BE2C (cell line): ENCODE data around the gene PROSER1. TPM values are rescaled to one million over a fixed set of nuclear protein-coding genes. Genes with fewer than 3 reads are reported as not detected.
A peak's percentile ranks its signal among the peaks of the same experiment; 100 is the strongest.
"Not testable (repeated sequence)": the region's sequence is repeated elsewhere in the genome, so short reads cannot be mapped to it uniquely, and the experiment has no call there.

Experiments
- DNase-seq: peaks from one replicate; pipeline ENCODE4 v3.0.0-alpha.2; 2020
- H3K27me3 ChIP-seq: fragments of 250-450 bp; sonication (Bioruptor Pico); 2 replicates; pipeline ENCODE4 v1.5.1; 2020; ENCODE audit warnings: mild to moderate bottlenecking
- H3K36me3 ChIP-seq: fragments of 250-450 bp; sonication (Bioruptor Pico); 2 replicates; pipeline ENCODE4 v1.5.1; 2020; ENCODE audit warnings: mild to moderate bottlenecking
- H3K4me1 ChIP-seq: fragments of 250-450 bp; sonication (Bioruptor Pico); 2 replicates; pipeline ENCODE4 v1.5.1; 2020
- H3K4me3 ChIP-seq: 2 replicates; pipeline ENCODE4 v1.5.1; 2011; ENCODE audit warnings: low read depth, low read length
- H3K9me3 ChIP-seq: fragments of 250-450 bp; sonication (Bioruptor Pico); 2 replicates; pipeline ENCODE4 v1.5.1; 2020
- CTCF ChIP-seq: IDR thresholded peaks from 2 replicates; pipeline ENCODE4 v1.5.1; 2012; ENCODE audit warnings: mild to moderate bottlenecking, low read depth, low read length
- polyA plus RNA-seq: library from polyadenylated mRNA; unstranded; fragments of >200 nt; gene quantifications from one replicate; pipeline ENCODE4 v1.2.1, GENCODE V29; 2012; ENCODE audit warnings: low read depth, missing spikeins; ENCODE audit not compliant: insufficient read length, insufficient read depth

The PROSER1 gene
- polyA plus RNA-seq: 36.2 TPM

- TF ChIP-seq CTCF: no peak
- Histone ChIP-seq H3K27me3 (no peaks in the 10 kb centered on the region), H3K9me3 (no peaks in the 10 kb centered on the region), H3K4me3 (peak within 1 kb of the TSS; percentile 97), H3K4me1 (no peaks in the 10 kb centered on the region), H3K36me3 (no peaks in the 10 kb centered on the region; the same call in 1 of the 2 replicates)
- peak; percentile 82 for DNase-seq
These were observed at the start of gene PROSER1, which contains the start of gene NHLRC3 for GRCh38 chr13:39037880-39038568. Gene PROSER1 (minus strand): TSS chr13:39038089. CDS start chr13:39037242, 847 bp downstream. Gene NHLRC3 (plus strand): TSS chr13:39038456. CDS start chr13:39038640, 184 bp downstream.

GRCh38 chr13:39086251-39086945 is 48.5 kb upstream of the PROSER1 start:
- H3K36me3 ChIP-seq, H3K9me3 ChIP-seq, H3K4me1 ChIP-seq, DNase-seq, H3K27me3 ChIP-seq, H3K4me3 ChIP-seq: not testable (repeated sequence)

- Histone ChIP-seq H3K9me3 (no peaks in the 10 kb centered on the region), H3K27me3 (peaks cover 6% of the 10 kb centered on the region), H3K4me3 (no peak overlapping the region), H3K36me3 (no peaks in the 10 kb centered on the region), H3K4me1 (no peaks in the 10 kb centered on the region)
- no peak for TF ChIP-seq CTCF
- no peak for DNase-seq
These were observed 36.1 kb upstream of the PROSER1 start for GRCh38 chr13:39073983-39074382.

GRCh38 chr13:39072842-39073241 is 35.0 kb upstream of the PROSER1 start:
- no peak for TF ChIP-seq CTCF
- DNase-seq: no peak
- Histone ChIP-seq H3K9me3 (no peaks in the 10 kb centered on the region), H3K36me3 (no peaks in the 10 kb centered on the region), H3K4me3 (no peak overlapping the region), H3K4me1 (no peaks in the 10 kb centered on the region), H3K27me3 (peaks cover 6% of the 10 kb centered on the region)

GRCh38 chr13:39062004-39062403 is 24.1 kb upstream of the PROSER1 start:
- Histone ChIP-seq H3K27me3 (no peaks in the 10 kb centered on the region), H3K9me3 (no peaks in the 10 kb centered on the region), H3K4me3 (no peak overlapping the region), H3K36me3 (no peaks in the 10 kb centered on the region), H3K4me1 (no peaks in the 10 kb centered on the region)
- DNase-seq: no peak
- TF ChIP-seq CTCF: no peak

GRCh38 chr13:39058040-39058439 is 20.2 kb upstream of the PROSER1 start:
- no peak overlapping the region for H3K4me3 ChIP-seq
- no peak for DNase-seq
- TF ChIP-seq CTCF: no peak
- H3K9me3 ChIP-seq: no peaks in the 10 kb centered on the region; the same call in 1 of the 2 replicates
- no peaks in the 10 kb centered on the region for H3K4me1 ChIP-seq
- H3K36me3 ChIP-seq: no peaks in the 10 kb centered on the region
- H3K27me3 ChIP-seq: no peaks in the 10 kb centered on the region
